HG03196 (cell line): ENCODE measurements around the gene ZFHX3.

Experiments
- ATAC-seq: cut with Tn5 transposase; IDR thresholded peaks from one replicate; pipeline ENCODE4 v1.9.1; 2021; ENCODE audit not compliant: unreplicated experiment

Gene ZFHX3

GRCh38 chr16:73057291-73058210 is 9.6 kb upstream of the ZFHX3 start:
- peak; percentile 37 for ATAC-seq

- ATAC-seq, result no peak
Measured at GRCh38 chr16:73056921-73057290, 9.0 kb upstream of the ZFHX3 start.

- no peak for ATAC-seq
Measured at GRCh38 chr16:73056448-73056847, 8.5 kb upstream of the ZFHX3 start.

- ATAC-seq, result no peak
Measured at GRCh38 chr16:73054813-73055482, 7.0 kb upstream of the ZFHX3 start.

- no peak for ATAC-seq
Measured at GRCh38 chr16:73054498-73054812, 6.5 kb upstream of the ZFHX3 start.

- no peak for ATAC-seq
Measured at GRCh38 chr16:73054125-73054484, 6.2 kb upstream of the ZFHX3 start.

GRCh38 chr16:73053364-73054124 is 5.6 kb upstream of the ZFHX3 start:
- no peak for ATAC-seq

GRCh38 chr16:73053038-73053363 is 5.1 kb upstream of the ZFHX3 start:
- ATAC-seq, result no peak

- ATAC-seq, result no peak
Measured at GRCh38 chr16:73052576-73052975, 4.6 kb upstream of the ZFHX3 start.

- no peak for ATAC-seq
Measured at GRCh38 chr16:73051961-73052360, 4.0 kb upstream of the ZFHX3 start.

- no peak for ATAC-seq
Measured at GRCh38 chr16:73051226-73051625, 3.3 kb upstream of the ZFHX3 start.

- no peak for ATAC-seq
Measured at GRCh38 chr16:73050201-73051099, 2.5 kb upstream of the ZFHX3 start.

- ATAC-seq, result no peak
Measured at GRCh38 chr16:73049511-73049910, 1.6 kb upstream of the ZFHX3 start.

- ATAC-seq, result no peak
Measured at GRCh38 chr16:73049091-73049490, 1.2 kb upstream of the ZFHX3 start.

- peak; percentile 1 for ATAC-seq
Measured at GRCh38 chr16:73048292-73049080, 558 bp upstream of the ZFHX3 start.

- ATAC-seq, result no peak
Measured at GRCh38 chr16:73047221-73047535, 750 bp downstream of the ZFHX3 start.

- ATAC-seq, result no peak
Measured at GRCh38 chr16:73046849-73047214, 1.1 kb downstream of the ZFHX3 start.

GRCh38 chr16:73046202-73046848 is 1.6 kb downstream of the ZFHX3 start:
- ATAC-seq, result no peak

GRCh38 chr16:73043828-73044467 is 4.0 kb downstream of the ZFHX3 start:
- ATAC-seq, result no peak
